Stimulated activated naive CD8-positive, alpha-beta T cell treated with anti-CD3 and anti-CD28 coated beads, Interleukin-15, Interleukin-2, amounts not matched to agents 100 ng/mL and 50 ng/mL, for 24 hours (primary cell): ENCODE data around the gene F3.

Source experiments
- H3K27ac Mint-ChIP-seq: one replicate; pipeline ENCODE4 v1.8.0; 2021; ENCODE audit warnings: mild to moderate bottlenecking, mixed read lengths
- H3K27me3 Mint-ChIP-seq: one replicate; pipeline ENCODE4 v1.8.0; 2021; ENCODE audit warnings: mixed read lengths
- H3K36me3 Mint-ChIP-seq: one replicate; pipeline ENCODE4 v1.8.0; 2021; ENCODE audit warnings: low read depth, mixed read lengths
- H3K4me1 Mint-ChIP-seq: one replicate; pipeline ENCODE4 v1.8.0; 2021; ENCODE audit warnings: low read depth, mixed read lengths
- H3K4me3 Mint-ChIP-seq: one replicate; pipeline ENCODE4 v1.8.0; 2021; ENCODE audit warnings: mild to moderate bottlenecking, mixed read lengths
- H3K9me3 Mint-ChIP-seq: one replicate; pipeline ENCODE4 v1.8.0; 2021; ENCODE audit warnings: mixed read lengths

F3 gene

DNA sequence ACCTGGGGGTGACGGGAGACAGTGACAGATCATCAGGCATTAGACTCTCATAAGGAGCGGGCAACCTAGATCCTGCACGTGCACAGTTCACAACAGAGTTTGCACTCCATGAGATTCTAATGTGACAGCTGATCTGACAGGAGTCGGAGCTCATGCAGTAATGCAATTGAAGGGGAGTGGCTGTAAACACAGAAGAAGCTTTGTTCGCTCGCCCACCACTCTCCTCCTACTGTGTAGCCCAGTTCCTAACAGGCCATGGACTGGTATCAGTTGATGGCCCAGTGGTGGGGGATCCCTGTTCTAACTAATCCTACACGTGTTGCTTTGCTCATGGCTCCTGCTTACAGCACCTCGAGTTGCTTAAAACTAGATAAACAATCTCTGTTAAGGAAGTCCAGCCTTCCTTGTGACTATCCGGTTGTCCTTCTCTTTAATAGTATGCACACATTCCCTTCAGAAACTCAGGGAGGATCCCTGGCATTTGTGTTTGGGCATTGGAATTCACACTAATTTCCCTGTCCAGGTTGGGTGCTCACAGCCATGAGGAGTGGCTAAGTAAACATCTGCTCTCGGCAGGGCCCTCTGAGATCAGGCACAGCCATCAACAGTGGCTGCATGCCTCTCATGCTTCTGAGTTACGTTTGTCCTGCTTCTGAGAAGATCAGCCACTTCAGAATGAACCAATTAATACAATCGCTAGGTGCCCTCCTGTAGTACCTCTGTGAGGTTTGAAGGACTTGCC, 21.1 kb upstream of the F3 start:
- Mint-ChIP-seq H3K4me3 (no peak overlapping the region), H3K27me3 (no peaks in the 10 kb centered on the region), H3K27ac (no peak overlapping the region), H3K4me1 (no peaks in the 10 kb centered on the region), H3K36me3 (no peaks in the 10 kb centered on the region), H3K9me3 (peaks cover 4% of the 10 kb centered on the region)

DNA sequence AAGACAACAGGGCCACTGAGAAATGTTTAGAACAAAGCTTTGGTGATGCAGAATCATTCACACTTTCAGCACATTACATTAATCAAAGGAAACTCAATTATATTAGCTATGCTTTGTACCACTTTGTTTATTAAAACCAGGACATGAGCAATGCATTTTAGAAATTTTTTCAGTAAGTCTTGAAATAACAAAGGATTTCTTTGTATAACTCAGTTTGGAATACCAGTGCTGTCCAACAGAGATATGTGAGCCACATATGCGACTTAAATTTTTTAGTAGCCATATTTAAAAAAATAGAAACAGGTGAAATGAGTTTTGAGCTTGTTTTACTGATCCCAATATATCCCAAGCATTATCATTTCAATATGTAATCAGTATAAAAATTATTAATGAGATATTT, 18.8 kb upstream of the F3 start:
- no peaks in the 10 kb centered on the region for H3K4me1 Mint-ChIP-seq
- no peaks in the 10 kb centered on the region for H3K27me3 Mint-ChIP-seq
- peaks cover 4% of the 10 kb centered on the region for H3K9me3 Mint-ChIP-seq
- H3K27ac Mint-ChIP-seq: no peak overlapping the region
- H3K4me3 Mint-ChIP-seq: no peak overlapping the region
- H3K36me3 Mint-ChIP-seq: no peaks in the 10 kb centered on the region

DNA sequence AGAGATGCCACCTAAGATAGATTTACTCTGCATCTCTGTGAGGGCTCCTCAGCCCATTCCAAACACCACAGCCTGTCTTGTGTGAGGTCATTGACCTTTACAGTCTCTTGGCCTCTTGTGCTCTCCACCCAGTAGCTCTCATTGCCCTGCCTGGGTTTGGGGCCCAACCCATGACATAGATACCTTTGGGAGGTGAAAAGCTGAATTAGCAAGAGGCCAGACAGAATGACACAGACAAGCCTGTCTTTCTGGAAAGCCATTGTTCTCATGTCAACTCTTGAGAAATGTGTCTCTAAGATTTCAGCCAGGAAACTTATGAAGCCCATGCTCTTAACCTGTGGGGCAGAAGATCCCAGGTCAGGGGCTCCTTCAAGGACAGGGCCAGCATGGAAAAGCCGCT, 18.4 kb upstream of the F3 start:
- Mint-ChIP-seq H3K27ac (no peak overlapping the region), H3K4me3 (no peak overlapping the region)

DNA sequence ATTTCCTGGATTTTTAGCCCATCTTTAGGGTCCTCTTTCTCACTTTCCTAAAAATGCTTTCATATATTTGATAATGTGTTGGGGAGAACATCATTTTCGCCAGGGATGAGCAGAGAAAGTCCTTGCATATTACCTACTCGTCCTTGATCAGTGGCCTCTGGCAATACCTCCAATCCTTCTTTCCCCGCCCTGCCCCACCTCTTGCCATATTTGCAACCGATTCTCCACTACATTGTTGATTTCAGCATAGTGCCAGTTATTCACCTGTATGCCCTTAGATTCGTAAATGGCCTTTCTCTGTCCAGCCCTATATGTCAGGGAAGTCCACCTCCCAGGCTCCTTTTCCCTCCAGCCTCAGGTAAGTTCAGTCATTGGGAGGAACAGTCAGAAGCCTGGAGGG, 13.5 kb upstream of the F3 start:
- Mint-ChIP-seq H3K27me3 (peaks cover 5% of the 10 kb centered on the region), H3K4me1 (no peaks in the 10 kb centered on the region), H3K27ac (no peak overlapping the region), H3K9me3 (peaks cover 4% of the 10 kb centered on the region), H3K36me3 (no peaks in the 10 kb centered on the region), H3K4me3 (no peak overlapping the region)

More for the DNA sequence above, 18.4 kb upstream of the F3 start:
- Mint-ChIP-seq H3K4me1 (no peaks in the 10 kb centered on the region), H3K36me3 (no peaks in the 10 kb centered on the region), H3K27me3 (no peaks in the 10 kb centered on the region), H3K9me3 (peaks cover 4% of the 10 kb centered on the region)

DNA sequence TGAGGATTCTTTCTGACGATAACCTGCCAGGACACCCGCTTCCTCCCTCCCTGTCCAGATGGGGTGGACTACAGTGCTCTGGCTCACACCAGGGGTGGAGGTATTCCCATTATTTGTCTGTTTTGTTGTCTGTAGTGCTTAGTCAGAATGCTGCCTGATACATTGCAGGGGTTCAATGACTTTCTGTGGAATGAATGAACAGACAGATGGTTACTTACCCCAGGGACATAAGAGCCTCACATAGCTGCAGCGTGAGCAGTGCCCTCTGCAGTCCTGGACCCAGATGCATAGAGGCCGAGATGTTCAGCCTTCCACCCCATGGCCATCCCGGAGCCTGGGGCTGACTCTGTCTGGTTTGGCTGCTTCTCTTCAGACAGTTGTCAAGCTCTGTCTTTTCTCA, 13.0 kb upstream of the F3 start:
- H3K27ac Mint-ChIP-seq: no peak overlapping the region
- peaks cover 4% of the 10 kb centered on the region for H3K9me3 Mint-ChIP-seq
- no peaks in the 10 kb centered on the region for H3K4me1 Mint-ChIP-seq
- peaks cover 8% of the 10 kb centered on the region for H3K27me3 Mint-ChIP-seq
- H3K36me3 Mint-ChIP-seq: no peaks in the 10 kb centered on the region
- H3K4me3 Mint-ChIP-seq: no peak overlapping the region

DNA sequence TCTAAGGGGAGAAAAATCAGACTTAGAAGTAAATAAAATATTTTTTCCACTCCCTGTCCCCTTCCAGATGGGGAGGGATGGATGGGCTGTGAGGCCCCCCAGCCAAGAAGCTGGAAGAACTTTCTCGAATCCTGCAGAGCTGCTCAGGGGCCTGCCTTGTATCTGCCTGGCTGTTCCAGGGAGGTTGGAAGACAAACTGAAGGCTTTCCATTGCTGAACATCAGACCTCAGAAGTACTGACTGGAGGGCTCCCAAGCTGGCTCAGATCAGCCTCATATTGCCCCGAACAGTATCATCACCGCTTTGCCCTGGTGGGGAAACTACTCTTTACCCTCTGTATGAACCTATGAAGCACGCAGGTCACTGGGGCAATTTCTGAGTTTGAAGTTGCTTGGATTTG, 12.4 kb upstream of the F3 start:
- Mint-ChIP-seq H3K9me3 (peaks cover 4% of the 10 kb centered on the region), H3K36me3 (no peaks in the 10 kb centered on the region), H3K27ac (no peak overlapping the region), H3K4me1 (no peaks in the 10 kb centered on the region), H3K4me3 (no peak overlapping the region), H3K27me3 (peaks cover 8% of the 10 kb centered on the region)

DNA sequence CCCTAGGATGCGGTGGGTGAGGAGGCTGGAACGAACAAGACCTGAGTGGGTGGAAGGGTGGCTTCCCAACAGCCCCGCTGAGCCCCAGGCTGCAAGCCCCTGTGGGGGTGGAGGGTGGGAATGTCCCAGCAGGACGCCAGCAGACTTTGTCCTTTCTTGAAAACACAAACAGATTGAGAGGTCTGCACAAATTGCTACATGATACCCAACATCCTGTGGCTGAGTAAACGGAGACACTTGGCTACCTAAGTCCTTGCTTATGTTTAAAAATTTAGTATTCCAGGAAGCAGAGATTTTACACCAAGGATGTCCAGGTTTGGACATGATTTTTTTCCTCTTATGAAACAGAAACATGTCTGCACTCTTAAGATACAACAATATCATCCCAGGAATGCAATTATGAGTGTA, 11.8 kb upstream of the F3 start:
- Mint-ChIP-seq H3K9me3 (no peaks in the 10 kb centered on the region), H3K4me1 (no peaks in the 10 kb centered on the region), H3K36me3 (no peaks in the 10 kb centered on the region), H3K27me3 (peaks cover 12% of the 10 kb centered on the region), H3K4me3 (no peak overlapping the region), H3K27ac (no peak overlapping the region)

DNA sequence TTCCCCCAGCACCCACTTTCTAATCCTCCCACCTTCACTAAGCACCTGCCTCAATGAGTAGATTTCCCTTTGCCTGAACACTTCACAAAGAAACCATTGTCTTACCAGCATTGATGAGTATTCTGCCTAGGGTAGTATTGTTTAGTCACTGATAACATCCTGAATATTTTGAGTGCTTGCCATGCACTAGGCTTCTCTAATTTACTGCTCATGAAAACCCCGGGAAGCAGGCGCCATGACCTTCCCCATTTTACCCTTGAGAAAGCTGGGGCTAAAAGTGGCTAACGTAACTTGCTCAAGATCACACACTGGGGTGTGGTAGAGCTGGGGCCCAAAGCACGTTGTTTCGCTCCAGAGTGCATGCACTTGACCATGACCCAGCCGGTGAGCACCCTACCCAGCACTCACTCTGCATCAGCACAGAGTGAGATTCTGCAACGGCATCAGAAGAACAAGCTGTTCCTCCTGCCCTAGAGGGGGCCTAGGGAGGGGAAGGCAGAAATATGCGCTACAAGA, 10.6 kb upstream of the F3 start:
- H3K4me1 Mint-ChIP-seq: no peaks in the 10 kb centered on the region
- no peaks in the 10 kb centered on the region for H3K36me3 Mint-ChIP-seq
- H3K27ac Mint-ChIP-seq: no peak overlapping the region
- H3K9me3 Mint-ChIP-seq: no peaks in the 10 kb centered on the region
- no peak overlapping the region for H3K4me3 Mint-ChIP-seq
- H3K27me3 Mint-ChIP-seq: peaks cover 15% of the 10 kb centered on the region

DNA sequence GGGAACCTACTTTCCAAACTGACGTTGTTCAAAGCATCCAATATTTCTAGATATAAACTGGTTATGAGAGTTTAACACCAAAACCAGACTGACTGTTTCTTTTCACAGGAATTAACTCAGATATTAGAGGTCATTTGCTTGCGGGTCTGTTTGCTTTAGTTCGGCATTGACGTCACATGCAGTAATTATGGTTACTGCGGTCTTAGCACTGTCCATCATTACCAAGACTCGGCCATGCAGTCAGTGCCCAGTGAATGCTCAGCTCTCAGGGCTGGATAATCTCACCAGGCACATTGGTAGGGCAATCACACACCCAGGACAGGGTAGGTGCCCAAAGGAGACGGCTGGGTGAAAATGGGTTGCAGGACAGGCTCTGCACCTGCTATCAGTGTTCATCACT, 9.9 kb upstream of the F3 start:
- no peak overlapping the region for H3K4me3 Mint-ChIP-seq
- no peak overlapping the region for H3K27ac Mint-ChIP-seq
- H3K36me3 Mint-ChIP-seq: no peaks in the 10 kb centered on the region
- H3K27me3 Mint-ChIP-seq: peaks cover 22% of the 10 kb centered on the region
- no peaks in the 10 kb centered on the region for H3K9me3 Mint-ChIP-seq
- H3K4me1 Mint-ChIP-seq: no peaks in the 10 kb centered on the region

DNA sequence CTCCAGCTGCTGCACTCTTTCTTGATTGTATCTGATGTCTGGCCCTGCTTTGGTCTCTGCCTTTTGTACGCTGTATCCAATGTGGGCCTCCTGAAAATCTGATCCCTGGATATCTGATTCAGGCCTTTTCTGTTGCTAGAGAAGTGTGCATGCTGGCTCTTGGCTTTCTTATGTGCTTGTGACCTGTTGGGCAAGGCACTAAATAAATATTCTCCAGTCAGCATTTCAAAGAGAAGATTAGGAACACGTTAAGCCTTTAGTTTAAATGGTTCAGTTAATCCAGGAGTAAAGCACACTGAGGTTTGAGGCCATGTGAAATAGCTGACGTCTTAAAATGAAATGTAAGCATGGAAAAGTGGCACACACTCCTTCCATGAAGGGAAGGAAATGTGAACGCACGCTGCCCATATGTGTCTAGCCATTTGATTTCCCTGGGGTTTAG, 9.3 kb upstream of the F3 start:
- no peak overlapping the region for H3K27ac Mint-ChIP-seq
- no peaks in the 10 kb centered on the region for H3K36me3 Mint-ChIP-seq
- H3K4me1 Mint-ChIP-seq: no peaks in the 10 kb centered on the region
- no peaks in the 10 kb centered on the region for H3K9me3 Mint-ChIP-seq
- H3K4me3 Mint-ChIP-seq: no peak overlapping the region
- H3K27me3 Mint-ChIP-seq: peaks cover 27% of the 10 kb centered on the region

DNA sequence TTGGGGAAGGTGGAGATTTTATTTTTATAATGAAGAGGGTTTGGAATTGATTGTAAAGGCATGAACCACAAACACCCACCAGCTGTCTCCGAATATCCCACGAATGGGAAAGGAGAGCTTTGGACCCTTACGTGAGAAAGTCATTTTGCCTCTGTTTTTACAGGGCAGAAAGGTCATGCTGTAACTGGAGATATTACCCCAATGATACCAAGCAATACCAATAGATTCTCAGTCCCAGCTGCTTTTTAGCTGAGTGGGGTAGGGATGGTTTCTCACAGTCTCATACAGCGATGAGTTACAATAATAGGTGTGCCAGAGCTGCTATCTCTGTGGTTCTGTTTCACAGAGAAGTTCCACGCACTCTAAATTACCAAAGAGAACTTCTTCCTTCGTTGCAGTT, 8.8 kb upstream of the F3 start:
- no peaks in the 10 kb centered on the region for H3K4me1 Mint-ChIP-seq
- H3K4me3 Mint-ChIP-seq: no peak overlapping the region
- no peaks in the 10 kb centered on the region for H3K36me3 Mint-ChIP-seq
- H3K9me3 Mint-ChIP-seq: no peaks in the 10 kb centered on the region
- peaks cover 27% of the 10 kb centered on the region for H3K27me3 Mint-ChIP-seq
- no peak overlapping the region for H3K27ac Mint-ChIP-seq

DNA sequence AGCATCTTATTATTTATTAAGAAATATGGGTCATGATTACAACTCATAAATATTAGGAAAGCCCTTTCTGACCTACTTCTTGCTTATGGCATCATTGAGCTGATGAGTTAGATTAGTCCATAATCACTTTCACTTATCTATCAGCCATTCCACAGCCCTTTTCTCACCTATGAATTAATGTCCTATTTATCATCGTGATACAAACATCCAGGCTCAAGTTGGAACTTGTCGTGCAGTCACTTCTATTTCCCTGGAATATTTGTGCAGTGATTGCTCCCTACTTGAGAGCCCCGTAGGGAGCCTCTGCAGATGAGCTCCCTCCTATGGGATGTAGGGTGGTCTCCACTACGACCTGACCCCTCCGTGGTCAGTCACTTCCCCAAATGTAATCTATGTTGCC, 8.1 kb upstream of the F3 start:
- Mint-ChIP-seq H3K4me1 (no peaks in the 10 kb centered on the region), H3K4me3 (no peak overlapping the region), H3K27me3 (peaks cover 33% of the 10 kb centered on the region), H3K27ac (no peak overlapping the region), H3K9me3 (no peaks in the 10 kb centered on the region), H3K36me3 (no peaks in the 10 kb centered on the region)

DNA sequence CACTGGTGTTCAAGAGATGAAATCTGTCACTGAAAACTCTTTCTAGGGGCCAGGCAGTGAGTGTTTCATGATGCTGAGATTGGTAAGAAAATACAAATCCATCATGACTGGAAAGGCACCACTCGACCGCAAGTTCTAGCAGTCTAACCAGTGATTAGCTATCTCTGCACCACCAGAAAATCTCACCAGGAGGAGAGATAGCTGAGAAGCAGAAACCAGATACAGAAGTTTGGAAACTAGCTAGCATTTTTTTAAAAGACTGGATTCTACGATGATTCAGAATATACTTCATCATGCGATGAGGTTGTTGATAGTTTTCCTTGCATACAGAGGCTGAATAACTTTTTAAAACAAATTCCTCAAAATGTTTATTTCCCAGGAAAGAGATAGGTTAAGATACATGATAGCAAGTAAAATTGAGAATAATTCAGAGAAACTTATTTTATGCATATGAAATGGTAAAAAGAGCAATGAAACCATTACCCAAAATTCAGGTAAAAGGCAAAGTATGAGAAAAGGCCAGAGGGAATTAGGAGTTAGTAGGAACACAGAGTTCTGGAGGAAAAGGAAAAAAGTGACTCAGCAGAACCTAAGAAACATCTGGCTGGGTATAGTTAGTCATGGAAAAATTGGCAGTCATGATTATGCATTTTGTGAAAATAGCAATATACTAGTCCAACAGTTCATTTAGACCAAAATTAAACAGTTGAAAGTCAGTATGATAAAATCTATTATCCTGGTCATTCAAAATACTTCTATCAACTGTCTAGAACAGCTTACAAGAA, 3.3 kb upstream of the F3 start:
- Mint-ChIP-seq H3K27ac (no peak overlapping the region), H3K27me3 (peaks cover 66% of the 10 kb centered on the region), H3K4me3 (no peak overlapping the region), H3K4me1 (peaks cover 14% of the 10 kb centered on the region), H3K36me3 (no peaks in the 10 kb centered on the region), H3K9me3 (no peaks in the 10 kb centered on the region)

DNA sequence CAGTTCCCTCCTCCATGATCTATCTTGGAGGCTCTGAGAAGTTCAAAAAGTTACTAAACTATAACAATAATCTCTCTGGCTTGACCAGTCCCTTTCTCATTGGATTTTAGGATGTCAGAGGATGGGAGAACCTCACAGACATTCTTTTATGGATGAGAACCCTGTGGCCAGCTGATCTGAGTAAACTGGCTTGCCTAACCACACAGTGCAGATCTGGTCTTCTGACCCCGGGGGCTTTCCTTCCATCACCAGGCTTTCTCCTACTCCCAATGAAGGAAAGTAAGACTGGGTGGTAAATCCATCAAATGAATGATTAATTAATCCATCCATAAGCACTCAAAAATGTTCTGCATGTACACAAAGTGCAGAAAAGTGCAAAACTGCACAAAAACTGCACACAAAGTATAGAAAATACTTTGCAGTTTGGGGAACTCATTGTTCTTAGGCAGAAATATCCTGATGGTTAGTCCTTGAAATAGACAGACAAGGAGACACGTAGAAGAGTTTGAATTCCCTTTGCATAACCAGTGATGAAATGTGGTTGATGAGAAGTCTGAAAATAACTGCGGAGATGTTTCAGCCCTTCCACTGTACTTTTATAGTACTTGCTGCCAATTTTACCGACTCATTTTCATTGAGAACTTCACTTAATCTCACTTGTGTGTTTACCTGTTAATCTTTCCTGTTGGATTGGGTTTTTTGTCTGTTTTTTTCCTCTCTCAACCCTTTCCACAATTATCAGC, 2.5 kb upstream of the F3 start:
- peaks cover 14% of the 10 kb centered on the region for H3K4me1 Mint-ChIP-seq
- peaks cover 74% of the 10 kb centered on the region for H3K27me3 Mint-ChIP-seq
- no peaks in the 10 kb centered on the region for H3K9me3 Mint-ChIP-seq
- H3K36me3 Mint-ChIP-seq: no peaks in the 10 kb centered on the region
- no peak overlapping the region for H3K27ac Mint-ChIP-seq
- H3K4me3 Mint-ChIP-seq: no peak overlapping the region

DNA sequence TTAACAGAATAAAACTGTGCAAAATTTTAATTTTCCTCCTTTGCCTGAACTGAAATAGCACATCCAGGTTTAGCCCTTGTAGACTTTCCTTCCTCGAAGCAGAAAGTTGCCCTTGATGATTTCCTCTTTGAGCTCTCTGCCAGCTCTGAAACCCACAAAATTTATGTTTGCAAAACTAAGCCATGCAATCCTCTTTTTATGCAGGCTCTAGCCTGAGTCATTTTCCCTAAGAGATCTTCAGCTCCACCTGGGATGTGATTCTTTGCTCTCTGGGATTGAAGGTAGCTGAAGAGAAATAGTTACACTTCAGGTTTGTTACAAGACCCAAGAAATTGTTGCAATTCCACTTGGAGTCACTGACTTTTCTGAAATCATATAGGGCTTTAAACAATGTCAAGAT, 1.4 kb upstream of the F3 start:
- H3K36me3 Mint-ChIP-seq: no peaks in the 10 kb centered on the region
- H3K27me3 Mint-ChIP-seq: peaks cover 81% of the 10 kb centered on the region
- H3K9me3 Mint-ChIP-seq: no peaks in the 10 kb centered on the region
- peak overlapping the region; percentile 83 for H3K4me3 Mint-ChIP-seq
- peaks cover 14% of the 10 kb centered on the region for H3K4me1 Mint-ChIP-seq
- no peak overlapping the region for H3K27ac Mint-ChIP-seq
